Neural crest cell (in vitro differentiated cells): ENCODE results near the gene STAC3. TPM values are rescaled to one million over a fixed set of nuclear protein-coding genes. Genes with fewer than 3 reads are reported as not detected.
A peak's percentile ranks its signal among the peaks of the same experiment; 100 is the strongest.

ENCODE experiments used
- DNase-seq: peaks from one replicate; pipeline ENCODE4 v3.0.0; 2021; ENCODE audit warnings: low read depth, mixed read lengths, low spot score
- H3K27ac Mint-ChIP-seq: one replicate; pipeline ENCODE4 v1.8.0; 2021; ENCODE audit warnings: mild to moderate bottlenecking, mixed read lengths; ENCODE audit not compliant: unreplicated experiment
- H3K27me3 Mint-ChIP-seq: 2 replicates; pipeline ENCODE4 v1.8.0; 2021; ENCODE audit warnings: low read depth, mild to moderate bottlenecking, mixed read lengths
- H3K36me3 Mint-ChIP-seq: 2 replicates; pipeline ENCODE4 v1.8.0; 2021; ENCODE audit warnings: low read depth, mild to moderate bottlenecking, mixed read lengths
- H3K4me1 Mint-ChIP-seq: 2 replicates; pipeline ENCODE4 v1.8.0; 2021; ENCODE audit warnings: mixed read lengths
- H3K4me3 Mint-ChIP-seq: one replicate; pipeline ENCODE4 v1.8.0; 2021; ENCODE audit warnings: mild to moderate bottlenecking, mixed read lengths
- H3K9me3 Mint-ChIP-seq: 2 replicates; pipeline ENCODE4 v1.8.0; 2021; ENCODE audit warnings: mixed read lengths
- total RNA-seq: library from RNA; stranded (reverse); gene quantifications from 2 replicates; pipeline ENCODE4 v1.2.1, GENCODE V29; 2021
- TF ChIP-seq, protein P1 (sequence below): fragments of 200-600 bp; sonication (generic); conservative IDR thresholded peaks from 2 replicates; pipeline ENCODE4 v1.5.0; 2021; ENCODE audit warnings: antibody characterized with exemption, mild to moderate bottlenecking

Gene STAC3
- total RNA-seq, 1 donor from 2014 or later = 3.8 TPM

DNA sequence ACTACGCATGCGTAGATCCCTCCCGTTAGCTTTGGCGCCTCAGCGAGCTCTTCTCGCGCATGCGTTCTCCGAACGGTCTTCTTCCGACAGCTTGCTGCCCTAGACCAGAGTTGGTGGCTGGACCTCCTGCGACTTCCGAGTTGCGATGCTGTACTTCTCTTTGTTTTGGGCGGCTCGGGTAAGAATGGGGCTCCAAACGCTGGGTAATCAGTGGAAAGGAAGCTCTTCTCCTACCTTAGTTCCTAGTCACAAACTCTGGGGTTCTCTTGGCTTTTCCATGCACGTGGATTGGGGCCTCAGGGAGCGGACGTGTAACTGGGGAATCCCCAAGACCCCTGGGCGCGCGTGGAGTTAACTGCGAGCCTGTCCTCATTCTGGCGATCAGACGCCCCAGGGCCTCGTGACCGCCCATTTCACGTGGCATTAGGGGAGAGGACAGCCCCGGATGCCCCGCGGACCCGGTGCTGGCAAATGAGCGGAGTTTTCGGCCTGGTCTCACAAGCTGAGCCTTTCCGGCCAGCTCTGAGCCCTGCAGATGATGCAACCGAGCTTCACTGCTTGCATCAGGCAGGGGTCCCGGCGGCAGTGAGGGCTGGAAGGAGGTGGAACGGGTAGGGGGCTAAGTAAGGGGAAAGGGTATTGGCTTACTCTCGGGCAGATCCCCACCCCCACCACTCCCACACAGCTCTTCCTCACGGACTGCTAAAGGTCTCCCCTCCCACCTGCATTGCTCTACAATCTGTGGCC lies 21.2 kb downstream of the STAC3 start, which contains the start of gene SHMT2:
SHMT2 (plus strand) TSS at position 78 of the 747 bp plus-strand sequence; CDS start at position 146, 68 bp downstream.
- Mint-ChIP-seq H3K4me3 (peak within 1 kb of the TSS; percentile 98), H3K36me3 (peaks cover 22% of the 10 kb centered on the region), H3K4me1 (peaks cover 51% of the 10 kb centered on the region), H3K27me3 (peaks cover 49% of the 10 kb centered on the region), H3K27ac (peak within 1 kb of the TSS; percentile 98), H3K9me3 (no peaks in the 10 kb centered on the region)
- TF ChIP-seq, protein P1, sequence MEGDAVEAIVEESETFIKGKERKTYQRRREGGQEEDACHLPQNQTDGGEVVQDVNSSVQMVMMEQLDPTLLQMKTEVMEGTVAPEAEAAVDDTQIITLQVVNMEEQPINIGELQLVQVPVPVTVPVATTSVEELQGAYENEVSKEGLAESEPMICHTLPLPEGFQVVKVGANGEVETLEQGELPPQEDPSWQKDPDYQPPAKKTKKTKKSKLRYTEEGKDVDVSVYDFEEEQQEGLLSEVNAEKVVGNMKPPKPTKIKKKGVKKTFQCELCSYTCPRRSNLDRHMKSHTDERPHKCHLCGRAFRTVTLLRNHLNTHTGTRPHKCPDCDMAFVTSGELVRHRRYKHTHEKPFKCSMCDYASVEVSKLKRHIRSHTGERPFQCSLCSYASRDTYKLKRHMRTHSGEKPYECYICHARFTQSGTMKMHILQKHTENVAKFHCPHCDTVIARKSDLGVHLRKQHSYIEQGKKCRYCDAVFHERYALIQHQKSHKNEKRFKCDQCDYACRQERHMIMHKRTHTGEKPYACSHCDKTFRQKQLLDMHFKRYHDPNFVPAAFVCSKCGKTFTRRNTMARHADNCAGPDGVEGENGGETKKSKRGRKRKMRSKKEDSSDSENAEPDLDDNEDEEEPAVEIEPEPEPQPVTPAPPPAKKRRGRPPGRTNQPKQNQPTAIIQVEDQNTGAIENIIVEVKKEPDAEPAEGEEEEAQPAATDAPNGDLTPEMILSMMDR = no peak
- peak; percentile 93 for DNase-seq

DNA sequence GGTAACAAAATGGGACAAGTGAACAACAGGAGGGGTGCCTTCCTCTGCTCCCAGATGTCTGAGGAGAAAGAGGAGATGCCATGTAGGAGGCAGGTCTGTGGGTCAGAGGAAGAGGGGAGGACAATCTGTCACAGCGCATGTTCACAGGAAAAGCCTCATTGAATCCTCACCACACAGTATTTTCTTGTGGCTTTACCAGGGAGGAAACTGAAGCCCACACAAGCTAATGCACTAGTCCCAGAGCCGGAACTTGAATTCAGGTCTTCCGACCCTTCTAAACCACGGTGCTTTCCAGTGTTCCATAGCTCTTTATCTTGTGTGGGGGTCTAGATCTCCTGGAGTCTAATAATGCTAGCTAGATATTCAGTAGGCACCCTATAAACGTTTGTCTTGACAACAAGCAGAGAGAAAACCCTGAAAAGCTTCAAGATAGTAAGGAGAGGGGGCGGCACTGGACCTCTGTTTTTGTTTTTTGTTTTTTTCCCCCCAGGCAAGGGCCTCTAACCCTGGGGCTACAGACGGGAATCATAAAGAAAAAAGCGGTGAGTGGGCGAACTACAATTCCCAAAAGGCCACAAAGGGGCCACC lies 21.8 kb downstream of the STAC3 start:
- peaks cover 44% of the 10 kb centered on the region for H3K4me1 Mint-ChIP-seq
- peaks cover 17% of the 10 kb centered on the region for H3K36me3 Mint-ChIP-seq
- TF ChIP-seq, protein P1 = no peak
- peaks cover 49% of the 10 kb centered on the region for H3K27me3 Mint-ChIP-seq
- peak overlapping the region; percentile 98 for H3K4me3 Mint-ChIP-seq
- DNase-seq = no peak
- H3K27ac Mint-ChIP-seq = peak overlapping the region; percentile 27
- H3K9me3 Mint-ChIP-seq = no peaks in the 10 kb centered on the region

GRCh38 chr12:57227315-57228115 lies 23.5 kb downstream of the STAC3 start:
- TF ChIP-seq, protein P1 = no peak
- Mint-ChIP-seq H3K27ac (no peak overlapping the region), H3K9me3 (no peaks in the 10 kb centered on the region), H3K4me1 (peaks cover 47% of the 10 kb centered on the region), H3K36me3 (peaks cover 10% of the 10 kb centered on the region), H3K27me3 (peaks cover 63% of the 10 kb centered on the region), H3K4me3 (peak overlapping the region; percentile 83)
- no peak for DNase-seq

- DNase-seq = no peak
- H3K4me3 Mint-ChIP-seq = peak overlapping the region; percentile 83
- H3K27me3 Mint-ChIP-seq = peaks cover 70% of the 10 kb centered on the region
- no peaks in the 10 kb centered on the region for H3K9me3 Mint-ChIP-seq
- TF ChIP-seq, protein P1 = no peak
- H3K36me3 Mint-ChIP-seq = peaks cover 7% of the 10 kb centered on the region
- H3K4me1 Mint-ChIP-seq = peaks cover 54% of the 10 kb centered on the region
- H3K27ac Mint-ChIP-seq = no peak overlapping the region
Observed at GRCh38 chr12:57226588-57227314, 24.2 kb downstream of the STAC3 start.

- Mint-ChIP-seq H3K36me3 (peaks cover 5% of the 10 kb centered on the region), H3K4me3 (no peak overlapping the region), H3K9me3 (no peaks in the 10 kb centered on the region), H3K4me1 (peaks cover 55% of the 10 kb centered on the region), H3K27me3 (peaks cover 80% of the 10 kb centered on the region), H3K27ac (no peak overlapping the region)
- TF ChIP-seq, protein P1 = no peak
- DNase-seq = no peak
Observed at GRCh38 chr12:57225680-57226210, 25.2 kb downstream of the STAC3 start.
